GM19438 (cell line): ENCODE results near the gene RNU11.
"Not testable (repeated sequence)": the region's sequence is repeated elsewhere in the genome, so short reads cannot be mapped to it uniquely, and the experiment has no call there.

Experiments used
- ATAC-seq: cut with Tn5 transposase; IDR thresholded peaks from one replicate; pipeline ENCODE4 v1.9.1; 2021; ENCODE audit warnings: low read depth; ENCODE audit not compliant: unreplicated experiment

The RNU11 gene

GRCh38 chr1:28656335-28656734, 7.9 kb downstream of the RNU11 start:
- no peak for ATAC-seq

DNA sequence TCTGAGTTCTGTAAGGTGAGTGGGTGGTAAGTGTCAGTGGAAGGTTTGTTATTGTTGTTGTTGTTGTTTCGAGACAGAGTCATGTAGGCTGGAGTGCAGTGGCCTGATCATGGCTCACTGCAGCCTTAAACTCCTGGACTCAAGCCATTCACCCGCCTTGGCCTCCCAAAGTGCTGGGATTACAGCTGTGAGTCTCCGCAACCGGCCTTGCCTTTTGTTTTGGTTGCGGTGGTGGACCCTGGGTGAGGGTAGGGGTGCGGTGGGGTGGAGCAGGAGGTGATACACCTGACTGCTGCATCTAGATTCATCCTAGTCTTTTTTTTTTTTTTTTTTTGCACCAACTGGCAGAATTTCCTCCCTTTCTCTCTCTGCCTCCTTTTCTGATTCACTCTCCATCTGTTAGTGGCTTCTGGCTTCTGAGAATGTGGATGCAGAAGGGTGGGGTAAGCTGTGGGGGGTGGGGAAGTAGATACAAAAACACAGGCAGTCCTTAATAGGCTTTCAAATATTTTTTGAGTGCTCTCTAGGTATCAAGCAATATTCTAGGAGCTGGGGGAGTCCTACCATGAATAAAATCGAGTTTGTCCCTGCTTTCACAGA, 15.6 kb downstream of the RNU11 start:
- no peak for ATAC-seq

- no peak for ATAC-seq
These were observed 18.4 kb downstream of the RNU11 start for GRCh38 chr1:28666806-28667205.

DNA sequence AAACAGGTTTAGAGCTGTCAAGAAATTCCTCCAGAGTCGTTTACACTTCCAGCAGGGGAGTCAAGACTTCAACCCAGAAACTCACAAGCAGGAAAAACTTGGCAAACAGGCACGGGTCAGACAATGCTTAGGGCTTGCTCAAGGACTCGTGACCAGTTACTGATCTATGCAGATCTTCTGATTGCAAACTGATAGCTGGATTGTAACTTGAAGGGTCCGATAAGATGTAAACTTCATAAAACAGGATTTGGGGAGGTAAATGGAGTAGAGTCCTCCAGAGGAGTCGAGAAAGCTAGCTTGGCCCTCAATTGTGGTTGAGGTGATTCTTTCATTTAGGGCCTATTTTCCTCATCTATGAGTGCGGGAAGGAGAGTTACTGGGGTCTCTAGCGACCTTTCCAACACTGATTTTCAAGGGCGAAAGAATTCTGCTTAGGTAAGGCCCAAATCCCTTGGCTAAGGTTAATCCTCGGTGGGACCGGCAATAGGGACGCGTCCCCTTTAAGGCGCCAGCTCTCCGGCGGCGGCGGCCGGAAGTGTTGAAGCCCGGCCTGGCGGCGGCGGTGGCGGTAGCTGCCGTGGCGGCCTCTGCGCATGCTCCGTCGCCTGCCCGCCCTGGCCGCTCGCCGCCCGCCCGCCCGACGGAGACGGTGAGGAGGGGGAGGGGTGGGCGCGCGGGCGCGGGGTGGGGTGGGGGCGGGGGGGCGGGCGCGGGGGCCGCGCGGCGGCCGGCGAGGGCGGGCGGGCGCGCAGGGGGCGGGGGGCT, 20.0 kb downstream of the RNU11 start, which contains the start of gene GMEB1:
Gene GMEB1, plus strand, starts transcription at position 594 of the 765 bp plus-strand sequence. CDS start 14,829 bp downstream, outside the sequence.
- ATAC-seq: peak; percentile 61

GRCh38 chr1:28668956-28669723, 20.7 kb downstream of the RNU11 start:
- peak; percentile 39 for ATAC-seq

DNA sequence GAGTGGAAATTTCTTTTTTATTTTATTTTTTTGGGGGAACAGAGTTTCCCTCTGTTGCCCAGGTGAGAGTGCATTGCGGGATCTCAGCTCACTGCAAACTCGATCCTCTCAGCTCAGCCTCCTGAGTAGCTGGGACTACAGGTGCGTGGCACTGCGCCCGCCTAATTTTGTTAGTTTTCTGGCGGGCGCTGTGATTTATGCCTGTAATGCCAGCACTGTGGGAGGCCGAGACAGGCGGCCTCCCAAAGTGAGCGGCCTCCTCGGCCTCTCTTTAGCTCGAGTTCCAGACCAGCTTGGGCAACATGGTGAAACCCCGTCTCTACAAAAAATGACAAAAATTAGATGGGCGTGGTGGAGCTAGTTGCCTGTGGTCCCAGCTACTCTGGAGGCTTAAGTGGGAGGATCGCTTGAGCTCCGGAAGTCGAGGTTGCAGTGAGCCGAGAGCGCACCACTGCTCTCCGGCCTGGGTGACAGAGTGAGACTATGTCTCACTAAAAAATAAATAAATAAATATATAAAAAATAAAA, 22.9 kb downstream of the RNU11 start:
- ATAC-seq: no peak

DNA sequence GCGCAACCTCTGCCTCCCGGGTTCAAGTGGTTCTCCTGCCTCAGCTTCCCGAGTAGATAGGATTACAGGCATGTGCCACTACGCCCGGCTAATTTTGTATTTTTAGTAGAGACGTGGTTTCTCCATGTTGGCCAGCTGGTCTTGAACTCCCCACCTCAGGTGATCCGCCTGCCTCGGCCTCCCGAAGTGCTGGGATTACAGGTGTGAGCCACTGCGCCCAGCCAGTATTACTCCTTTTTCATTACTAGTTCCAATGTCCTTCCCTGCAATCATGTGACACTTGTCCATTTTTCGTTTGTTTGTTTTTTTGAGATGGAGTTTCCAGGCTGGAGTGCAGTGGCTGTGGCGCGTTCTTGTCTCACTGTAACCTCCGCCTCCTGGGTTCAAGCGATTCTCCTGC, 24.6 kb downstream of the RNU11 start:
- ATAC-seq: not testable (repeated sequence)

DNA sequence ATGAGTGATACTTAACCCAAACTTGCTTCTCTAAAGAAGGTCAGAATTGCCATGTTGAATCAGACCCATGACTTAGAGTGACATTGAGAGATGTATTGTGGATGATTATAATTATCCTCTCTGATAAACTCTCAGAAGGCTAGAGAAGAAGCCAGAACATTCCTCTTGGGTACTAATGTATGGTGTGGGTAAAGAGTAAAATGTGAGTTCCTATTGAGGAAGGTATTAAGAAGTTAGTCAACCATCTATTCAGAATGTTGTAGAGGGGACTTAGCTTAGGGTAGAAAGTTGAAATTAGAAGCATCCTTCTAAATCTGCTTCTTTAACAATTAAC, 27.5 kb downstream of the RNU11 start:
- no peak for ATAC-seq

DNA sequence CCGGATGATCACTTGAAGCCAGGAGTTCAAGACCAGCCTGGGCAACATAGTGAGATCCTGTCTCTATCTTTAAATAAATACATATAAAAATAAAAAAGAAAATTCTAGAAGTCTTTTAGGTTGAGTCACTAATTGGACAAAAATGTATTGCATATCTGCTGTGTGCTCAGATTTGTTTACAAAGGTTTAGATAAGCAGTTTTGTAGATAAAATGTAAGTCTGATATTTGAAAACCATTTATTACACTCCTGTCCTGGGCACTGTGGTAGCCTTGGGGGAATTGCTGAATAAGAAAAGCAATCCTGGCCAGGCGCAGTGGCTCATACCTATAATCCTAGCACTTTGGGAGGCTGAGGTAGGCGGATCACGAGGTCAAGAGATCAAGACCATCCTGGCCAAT, 31.8 kb downstream of the RNU11 start:
- no peak for ATAC-seq

GRCh38 chr1:28682840-28683239, 34.4 kb downstream of the RNU11 start:
- no peak for ATAC-seq

DNA sequence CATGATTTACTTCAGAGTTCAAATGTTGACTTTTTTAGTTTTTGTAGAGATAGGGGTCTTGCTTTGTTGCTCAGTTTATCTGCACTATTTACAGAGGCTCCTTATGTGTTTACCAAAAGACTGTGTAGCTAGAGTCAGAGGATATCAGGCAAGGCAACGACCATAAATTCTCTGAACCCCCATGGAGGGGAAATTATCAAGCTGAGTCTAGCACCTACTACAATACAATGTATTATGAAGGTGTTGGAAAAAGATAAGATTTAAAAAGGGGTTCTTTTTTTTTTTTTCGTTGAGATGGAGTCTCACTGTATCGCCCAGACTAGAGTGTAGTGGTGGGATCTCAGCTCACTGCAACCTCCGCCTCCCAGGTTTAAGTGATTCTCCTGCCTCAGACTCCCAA, 36.5 kb downstream of the RNU11 start:
- ATAC-seq: no peak

DNA sequence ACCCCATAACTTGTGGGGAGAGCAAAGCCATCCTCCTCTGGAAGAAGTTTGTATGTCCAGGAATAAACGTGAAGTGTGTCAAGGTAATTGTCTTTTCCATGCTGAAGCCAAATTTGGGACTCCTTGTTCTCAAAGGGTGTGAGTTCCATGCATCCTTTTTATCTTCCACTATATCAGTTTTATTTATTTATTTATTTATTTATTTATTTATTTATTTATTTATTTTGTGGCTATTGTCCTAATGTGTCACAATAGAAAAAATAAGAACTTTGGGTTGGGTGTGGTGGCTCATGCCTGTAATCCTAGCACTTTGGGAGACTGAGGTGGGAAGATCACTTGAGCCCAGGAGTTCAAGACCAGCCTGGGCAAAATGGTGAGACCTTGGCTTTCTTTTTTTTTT, 43.2 kb downstream of the RNU11 start:
- not testable (repeated sequence) for ATAC-seq
